HUES48 (cell line): ENCODE measurements around the gene SERPINE1.

ENCODE experiments used
- H3K27ac ChIP-seq: one replicate; pipeline ENCODE4 v1.7.0; 2013; ENCODE audit warnings: low read depth, low read length, inconsistent platforms
- H3K27me3 ChIP-seq: 2 replicates; pipeline ENCODE4 v1.6.1; 2013; ENCODE audit warnings: mild to moderate bottlenecking, low read length; ENCODE audit not compliant: control insufficient read depth, insufficient read depth
- H3K36me3 ChIP-seq: 2 replicates; pipeline ENCODE4 v1.6.1; 2013; ENCODE audit warnings: low read length; ENCODE audit not compliant: control insufficient read depth, insufficient read depth
- H3K4me1 ChIP-seq: 2 replicates; pipeline ENCODE4 v1.6.1; 2013; ENCODE audit warnings: mild to moderate bottlenecking, low read length; ENCODE audit not compliant: control insufficient read depth, insufficient read depth
- H3K4me3 ChIP-seq: 2 replicates; pipeline ENCODE4 v1.5.1; 2013; ENCODE audit warnings: mild to moderate bottlenecking, low read depth, low read length
- H3K9ac ChIP-seq: 2 replicates; pipeline ENCODE4 v1.6.1; 2013; ENCODE audit warnings: mild to moderate bottlenecking, low read depth, low read length, moderate library complexity
- H3K9me3 ChIP-seq: 2 replicates; pipeline ENCODE4 v1.6.1; 2013; ENCODE audit warnings: low read length; ENCODE audit not compliant: control insufficient read depth, insufficient read depth

The SERPINE1 gene

DNA sequence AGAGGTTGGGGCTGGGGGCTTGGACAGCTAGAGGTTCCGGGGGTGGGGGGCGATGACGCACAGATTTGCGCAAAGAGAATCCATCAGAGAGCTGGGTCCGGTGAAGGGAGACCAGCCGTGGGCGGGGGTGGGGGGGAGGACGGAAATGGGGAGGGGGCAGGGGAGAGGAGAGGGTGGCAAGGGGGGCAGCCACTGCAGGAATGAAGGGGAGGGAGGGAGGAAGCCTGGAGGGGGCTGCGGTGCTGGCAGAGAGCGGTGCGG is 39.7 kb downstream of the SERPINE1 start:
- H3K9me3 ChIP-seq: no peaks in the 10 kb centered on the region
- peak overlapping the region; percentile 80 for H3K27ac ChIP-seq
- H3K4me3 ChIP-seq: peak overlapping the region; percentile 52
- peaks cover 59% of the 10 kb centered on the region for H3K4me1 ChIP-seq
- H3K36me3 ChIP-seq: no peaks in the 10 kb centered on the region
- peaks cover 80% of the 10 kb centered on the region for H3K27me3 ChIP-seq
- no peak overlapping the region for H3K9ac ChIP-seq

DNA sequence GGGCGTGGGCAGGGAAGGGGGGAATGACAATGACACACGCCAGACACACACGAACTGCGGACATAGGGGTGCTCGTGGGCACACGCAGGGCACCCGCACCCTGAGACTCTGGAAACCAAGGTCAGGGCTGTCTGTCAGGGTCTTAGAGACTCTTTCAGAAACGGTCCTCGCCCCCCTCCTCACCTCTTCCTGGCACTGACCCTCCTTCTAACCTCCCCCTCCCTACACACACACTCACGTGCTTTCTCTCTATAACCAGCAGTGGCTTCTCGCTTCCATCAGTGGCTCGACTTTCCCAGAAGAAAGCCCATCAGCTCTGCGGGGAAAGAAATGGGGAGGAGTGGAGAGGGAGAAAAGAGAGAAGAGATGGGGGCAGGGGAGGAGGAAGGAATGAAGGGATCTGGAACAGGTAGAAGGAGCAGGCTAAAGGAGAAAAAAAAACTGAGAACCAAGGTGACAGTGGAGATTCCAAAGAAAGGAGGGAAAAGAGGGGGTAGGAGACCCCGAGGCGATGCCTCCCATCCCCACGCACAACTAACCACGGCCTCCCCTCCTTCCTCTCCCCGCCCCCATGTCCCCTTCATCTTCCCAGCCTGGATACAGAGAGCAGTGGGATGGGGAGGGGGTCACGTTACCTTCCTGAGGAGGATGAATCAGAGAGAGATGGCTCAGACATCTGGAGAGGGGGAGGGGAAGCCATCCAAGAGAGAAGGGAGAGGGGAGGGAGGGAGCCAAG is 40.2 kb downstream of the SERPINE1 start:
- Histone ChIP-seq H3K4me3 (peak overlapping the region; percentile 52), H3K9me3 (no peaks in the 10 kb centered on the region), H3K27me3 (peaks cover 85% of the 10 kb centered on the region), H3K36me3 (no peaks in the 10 kb centered on the region), H3K4me1 (peaks cover 59% of the 10 kb centered on the region), H3K9ac (no peak overlapping the region), H3K27ac (peak overlapping the region; percentile 80)

DNA sequence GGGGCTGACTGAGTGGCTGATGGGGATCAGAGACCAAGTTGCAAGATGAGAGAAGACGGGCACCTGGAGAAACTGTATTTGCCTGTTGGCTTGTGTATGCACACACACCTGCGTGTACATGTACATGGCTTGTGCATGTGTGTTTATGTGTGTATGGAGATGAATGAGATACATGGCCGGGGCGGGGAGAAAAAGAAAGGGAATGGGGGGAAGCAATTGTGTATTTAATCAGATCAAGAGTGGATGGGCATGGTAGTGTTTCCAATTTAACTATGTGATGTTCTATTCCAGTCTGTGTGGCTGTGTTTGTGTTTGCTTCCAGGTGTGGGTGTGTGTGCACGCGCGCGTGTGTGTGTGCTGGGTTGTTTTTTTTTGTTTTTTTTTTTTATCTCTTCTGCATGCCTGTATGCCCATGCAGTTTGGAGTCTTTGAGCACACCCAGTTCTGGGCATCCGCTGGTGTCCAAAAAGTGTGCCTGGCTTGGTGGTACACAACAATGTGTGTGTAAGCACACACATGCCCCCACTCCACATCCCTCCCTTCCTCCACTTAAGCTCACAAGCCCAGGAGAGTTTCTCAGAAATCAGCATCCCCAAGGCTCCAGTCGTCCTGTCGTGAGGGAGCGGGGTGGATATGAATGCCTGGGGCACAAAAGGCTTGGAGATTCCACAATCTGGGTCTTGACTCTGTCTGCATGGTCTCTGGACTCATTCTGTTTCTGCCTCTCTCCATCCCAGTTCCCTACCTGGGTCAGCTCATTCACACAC is 40.9 kb downstream of the SERPINE1 start:
- Histone ChIP-seq H3K4me1 (peaks cover 57% of the 10 kb centered on the region), H3K9ac (no peak overlapping the region), H3K9me3 (no peaks in the 10 kb centered on the region), H3K27ac (peak overlapping the region; percentile 64), H3K27me3 (peaks cover 88% of the 10 kb centered on the region), H3K4me3 (peak overlapping the region; percentile 39), H3K36me3 (no peaks in the 10 kb centered on the region)

DNA sequence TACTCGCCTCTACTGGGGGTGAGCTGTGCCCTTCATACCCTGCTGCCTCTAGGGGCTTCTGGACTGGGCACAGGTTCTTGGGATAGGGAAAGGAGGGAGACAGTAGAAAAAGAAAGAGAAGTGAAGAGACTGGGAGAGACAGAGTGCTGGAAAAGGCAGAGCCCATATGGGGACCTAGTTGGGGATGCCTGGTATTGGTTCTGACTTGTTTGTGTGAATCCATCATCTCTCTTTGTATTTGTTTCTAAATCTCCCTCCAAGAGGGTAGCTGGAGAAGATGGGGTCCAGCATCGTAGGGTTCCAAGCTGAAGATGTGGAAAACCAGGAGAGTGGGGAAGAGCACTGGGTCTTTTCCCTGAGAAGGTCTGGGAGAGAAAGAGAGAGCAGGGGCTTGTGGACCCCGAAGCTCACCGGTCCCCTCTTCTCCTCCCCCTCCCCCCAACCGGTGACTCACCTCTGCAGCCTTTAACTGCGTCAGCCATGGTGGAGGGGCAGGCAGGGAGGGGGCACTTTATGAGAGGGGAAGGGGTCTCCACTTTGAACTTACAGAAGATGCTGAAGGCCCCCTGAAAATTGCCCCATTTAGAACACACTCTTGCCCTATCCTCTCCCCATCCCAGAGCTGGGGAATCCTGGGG is 41.6 kb downstream of the SERPINE1 start:
- Histone ChIP-seq H3K36me3 (no peaks in the 10 kb centered on the region), H3K27me3 (peaks cover 92% of the 10 kb centered on the region), H3K4me1 (peaks cover 60% of the 10 kb centered on the region), H3K27ac (peak overlapping the region; percentile 64), H3K9me3 (no peaks in the 10 kb centered on the region), H3K4me3 (peak overlapping the region; percentile 32), H3K9ac (no peak overlapping the region)

DNA sequence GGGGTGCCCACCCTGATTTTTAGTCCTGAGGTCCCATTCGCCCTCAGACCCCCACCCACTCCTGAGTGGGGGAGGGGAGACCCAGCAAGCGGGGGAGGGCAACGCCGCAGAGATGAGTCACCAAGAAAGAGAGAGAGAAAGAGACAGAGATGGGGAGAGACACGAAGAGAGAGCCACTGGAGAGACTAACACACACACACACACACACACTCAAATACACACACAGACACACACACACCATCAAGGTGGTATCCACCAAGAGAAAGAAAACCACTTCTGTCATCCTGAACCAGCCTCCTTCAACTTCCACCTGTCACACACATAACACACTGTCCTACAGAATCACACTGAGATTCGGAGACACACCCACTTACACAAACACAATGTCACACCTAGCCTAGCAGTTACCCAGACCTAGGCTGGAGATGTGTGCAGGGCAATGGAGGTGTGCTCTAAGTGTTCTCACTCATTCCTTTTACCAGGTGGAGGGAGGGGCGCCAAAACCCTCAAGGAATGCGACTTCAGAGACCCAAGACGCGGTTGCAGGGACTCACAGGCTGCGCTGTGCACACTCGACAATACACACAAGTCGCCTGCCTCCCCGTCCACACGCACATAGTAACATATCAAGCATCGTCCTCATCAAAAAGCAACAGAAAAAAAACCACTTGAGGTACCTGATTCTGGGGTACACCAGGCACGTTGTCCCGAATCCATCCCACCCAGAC is 42.4 kb downstream of the SERPINE1 start:
- peaks cover 60% of the 10 kb centered on the region for H3K4me1 ChIP-seq
- peaks cover 93% of the 10 kb centered on the region for H3K27me3 ChIP-seq
- H3K9me3 ChIP-seq: no peaks in the 10 kb centered on the region
- H3K27ac ChIP-seq: peak overlapping the region; percentile 64
- no peaks in the 10 kb centered on the region for H3K36me3 ChIP-seq
- H3K4me3 ChIP-seq: peak overlapping the region; percentile 51
- no peak overlapping the region for H3K9ac ChIP-seq

DNA sequence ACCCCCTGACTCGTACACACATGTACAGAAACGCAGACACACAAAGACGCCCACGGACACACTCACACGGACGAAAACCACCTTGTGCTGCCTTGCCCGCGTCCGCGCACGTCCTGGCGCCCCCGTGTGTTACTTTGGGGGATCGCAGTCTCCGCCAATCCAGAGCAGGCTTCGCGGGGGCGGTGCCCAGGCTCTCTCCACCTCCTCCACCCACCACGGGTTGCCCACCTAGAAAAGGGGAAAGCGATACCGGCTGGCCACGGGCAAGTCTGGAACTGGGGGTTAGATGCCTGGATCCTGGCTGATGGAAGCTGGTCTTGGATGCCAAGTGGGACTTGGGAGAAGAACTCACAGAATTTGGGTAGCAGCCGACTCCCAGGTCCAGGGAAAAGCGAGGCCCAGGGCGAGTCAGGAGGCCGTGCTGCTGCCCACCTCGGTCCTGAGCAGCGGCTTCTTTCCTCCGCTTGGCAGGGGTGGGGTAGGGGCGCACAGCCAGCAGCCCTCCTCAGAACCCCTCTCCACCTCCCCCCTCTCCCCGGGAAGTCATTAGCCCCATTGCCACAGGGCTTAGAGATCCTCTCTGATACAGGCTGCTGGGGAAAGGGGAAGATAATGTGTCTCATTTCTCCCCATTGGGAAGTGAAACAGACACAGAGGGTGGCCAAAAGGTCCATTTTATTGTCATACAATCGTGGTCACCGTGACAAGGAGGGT is 43.1 kb downstream of the SERPINE1 start:
- Histone ChIP-seq H3K27me3 (peaks cover 93% of the 10 kb centered on the region), H3K9ac (no peak overlapping the region), H3K27ac (no peak overlapping the region), H3K4me1 (peaks cover 54% of the 10 kb centered on the region), H3K36me3 (no peaks in the 10 kb centered on the region), H3K4me3 (peak overlapping the region; percentile 51), H3K9me3 (no peaks in the 10 kb centered on the region)

DNA sequence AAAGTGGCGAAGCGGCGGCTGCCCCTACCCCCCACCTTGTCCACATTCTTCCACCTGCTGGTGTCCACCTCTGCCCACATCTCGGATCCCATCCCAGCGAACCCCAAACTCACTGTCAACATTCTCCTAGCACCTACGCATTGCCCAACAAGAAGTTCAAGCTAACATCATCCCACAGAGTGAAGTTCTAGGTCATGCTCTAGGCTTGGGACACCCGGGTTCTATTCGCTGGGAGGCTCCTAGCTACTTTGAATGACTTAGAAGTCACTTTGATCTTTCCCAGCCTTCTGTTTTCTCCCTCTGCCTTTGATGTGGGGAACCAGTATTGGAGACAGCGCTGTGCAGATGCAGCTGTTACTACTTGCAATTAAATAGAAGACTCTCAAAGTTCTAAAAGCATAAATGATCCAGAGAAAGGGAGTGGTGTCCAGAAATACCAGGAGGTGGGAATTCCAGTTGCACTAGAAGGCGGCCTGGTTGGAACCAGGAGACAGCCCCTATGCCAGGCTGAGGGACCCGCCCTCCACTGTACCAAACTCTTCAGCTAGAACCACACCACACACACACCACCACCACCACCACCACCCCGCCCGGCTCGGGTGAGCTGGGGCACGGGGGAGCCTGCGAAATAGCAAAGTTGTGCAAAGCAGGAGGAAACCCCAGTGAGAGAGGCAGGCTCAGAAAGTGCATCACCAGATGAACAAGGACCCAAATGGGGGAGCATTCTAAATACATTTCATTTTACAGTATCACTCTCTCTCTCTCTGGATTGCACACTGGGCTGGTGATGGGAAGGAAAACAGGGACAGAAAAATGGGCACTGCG is 43.9 kb downstream of the SERPINE1 start:
- H3K4me1 ChIP-seq: peaks cover 53% of the 10 kb centered on the region
- no peak overlapping the region for H3K9ac ChIP-seq
- H3K27me3 ChIP-seq: peaks cover 96% of the 10 kb centered on the region
- H3K27ac ChIP-seq: no peak overlapping the region
- peak overlapping the region; percentile 51; the same call in 1 of the 2 replicates for H3K4me3 ChIP-seq
- no peaks in the 10 kb centered on the region for H3K9me3 ChIP-seq
- no peaks in the 10 kb centered on the region for H3K36me3 ChIP-seq

DNA sequence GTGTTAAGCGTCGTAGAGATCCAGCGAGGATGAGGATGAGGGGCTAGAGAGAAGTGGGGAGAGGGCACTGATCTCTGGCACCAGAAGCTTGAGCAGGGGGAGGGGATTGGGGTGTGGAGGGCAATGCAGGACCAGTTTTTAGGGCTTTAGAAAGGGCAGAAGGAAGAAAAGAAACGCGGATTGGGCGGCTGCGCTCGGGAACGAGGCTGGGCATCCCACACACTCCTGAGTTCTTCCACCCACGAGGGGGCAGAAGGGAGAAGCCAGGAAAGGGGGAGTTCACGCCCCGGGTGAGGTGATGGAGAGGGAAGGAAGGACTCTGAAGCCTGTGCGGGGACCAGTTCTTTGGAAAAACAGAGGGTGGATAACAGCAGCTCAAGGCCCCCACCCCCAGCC is 44.5 kb downstream of the SERPINE1 start:
- Histone ChIP-seq H3K36me3 (no peaks in the 10 kb centered on the region), H3K27ac (no peak overlapping the region), H3K9ac (no peak overlapping the region), H3K9me3 (no peaks in the 10 kb centered on the region), H3K27me3 (peaks cover 98% of the 10 kb centered on the region), H3K4me3 (peak overlapping the region; percentile 41; the same call in 1 of the 2 replicates), H3K4me1 (peaks cover 53% of the 10 kb centered on the region)

DNA sequence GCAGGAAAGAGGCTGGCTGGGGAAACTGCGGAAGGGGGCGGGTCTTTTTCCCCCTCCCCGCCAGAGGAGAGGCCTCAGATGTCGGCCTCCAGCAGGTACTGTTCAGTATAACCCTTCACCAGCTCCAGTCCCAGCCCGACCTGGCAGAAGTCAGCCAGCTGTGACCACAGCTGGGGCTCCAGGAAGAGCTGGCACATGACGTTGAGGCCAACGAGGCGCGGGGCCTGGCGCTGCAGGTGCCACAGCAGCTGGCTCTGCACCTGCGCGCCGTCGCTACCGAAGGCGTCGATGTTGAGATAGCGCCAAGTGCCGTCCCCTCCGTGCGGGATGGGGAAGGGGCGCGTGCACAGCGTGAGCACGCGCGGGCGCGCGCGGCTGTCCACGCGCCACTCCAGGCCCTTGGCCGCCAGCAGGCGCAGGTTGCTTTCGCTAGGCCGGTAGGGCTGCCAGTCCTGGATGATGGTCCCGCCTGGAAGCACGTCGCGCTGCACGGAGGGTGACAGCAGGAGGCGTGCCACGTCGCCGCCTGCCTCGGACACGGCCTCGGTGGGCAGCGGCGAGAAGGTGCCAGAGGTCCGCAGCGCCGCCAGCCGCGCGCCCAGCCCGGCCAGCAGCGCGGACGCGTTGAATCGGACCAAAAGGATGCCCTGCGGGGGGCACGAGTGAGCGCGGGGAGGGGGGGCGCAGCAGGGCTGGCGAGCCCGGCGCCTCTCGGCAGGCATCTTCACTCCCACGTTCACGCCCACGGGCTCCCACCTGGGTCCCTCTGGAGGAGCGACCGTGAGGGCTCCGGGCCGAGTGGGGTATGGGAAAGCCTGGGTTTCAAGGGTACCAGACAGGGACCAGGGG is 45.3 kb downstream of the SERPINE1 start:
- no peak overlapping the region for H3K27ac ChIP-seq
- peaks cover 50% of the 10 kb centered on the region for H3K4me1 ChIP-seq
- peaks cover 100% of the 10 kb centered on the region for H3K27me3 ChIP-seq
- H3K9me3 ChIP-seq: no peaks in the 10 kb centered on the region
- H3K9ac ChIP-seq: no peak overlapping the region
- peak overlapping the region; percentile 41 for H3K4me3 ChIP-seq
- no peaks in the 10 kb centered on the region for H3K36me3 ChIP-seq
